ENCODE data around the gene SEMA5A. TPM values are rescaled to one million over a fixed set of nuclear protein-coding genes. Genes with fewer than 3 reads are reported as not detected.

The SEMA5A gene
- total and polyA plus RNA-seq, 2 of the 8 experiments (the other 6 are each of a cell fraction or from before 2014, with no cell fraction given): 5.3 to 8.9 TPM

GRCh38 chr5:9318031-9318430 is 227.8 kb downstream of the SEMA5A start:
- ChIA-PET CTCF (ENCODE audit: partially characterized antibody) (interaction anchor here (1.2 to 2.4 kb wide), 2 partner anchors 21 to 44 kb away, joined by 3 to 7 read pairs; no protein-coding TSS in a partner anchor), POLR2A (ENCODE audit: partially characterized antibody) (no interaction called here)
- DNase-seq (ENCODE audit: low read depth in 1 of 2, low spot score in 2 of 2) (no peak), FAIRE-seq (no peak)
- Histone ChIP-seq H3K23me2 (ENCODE audit: low read depth, low read length) (peaks cover 1% of the 10 kb centered on the region; the same call in 1 of the 2 replicates), H3K9me3 (ENCODE audit: insufficient read depth in 2 of 2, low read depth in 1 of 2, low read length in 1 of 2) (no peaks in the 10 kb centered on the region), H2BK20ac (ENCODE audit: low read length) (no peak overlapping the region), H4K8ac (ENCODE audit: extremely low read depth, insufficient read depth, low read length) (no peak overlapping the region), H4K5ac (ENCODE audit: insufficient read length, low read depth, low read length) (no peak overlapping the region), H3K4me1 (replicated peaks in 1 of 4; ENCODE audit: control insufficient read depth in 3 of 4, insufficient read depth in 4 of 4, low read length in 3 of 4) (no peaks in the 10 kb centered on the region), H3K27ac (ENCODE audit: low read depth, low read length) (no peak overlapping the region), H2BK12ac (ENCODE audit: low read depth, low read length) (no peak overlapping the region), H4K91ac (replicated peaks; ENCODE audit: insufficient read length, low read length) (no peak overlapping the region), H3K18ac (ENCODE audit: extremely low read depth, low read length) (no peak overlapping the region), H3K4ac (replicated peaks; ENCODE audit: insufficient read length, low read depth, low read length) (no peak overlapping the region), H2BK15ac (ENCODE audit: low read length) (no peak overlapping the region), H3K36me3 (ENCODE audit: control insufficient read depth in 2 of 4, insufficient read depth in 4 of 4, low read length in 3 of 4) (no peaks in the 10 kb centered on the region), H3K56ac (replicated peaks; ENCODE audit: insufficient read length, low read depth, low read length) (no peak overlapping the region), H3K4me2 (ENCODE audit: insufficient read depth in 1 of 2, low read depth in 2 of 2, low read length in 2 of 2) (no peak overlapping the region), H2BK120ac (replicated peaks; ENCODE audit: low read depth, low read length) (no peak overlapping the region), H3K14ac (ENCODE audit: insufficient read length) (no peak overlapping the region), H3K23ac (ENCODE audit: insufficient read length) (no peak overlapping the region), H2AFZ (ENCODE audit: low read length) (no peak overlapping the region), H3K9ac (replicated peaks in 1 of 4; ENCODE audit: extremely low read depth in 1 of 4, low read depth in 3 of 4, low read length in 3 of 4) (no peak overlapping the region), H2BK5ac (ENCODE audit: low read depth, low read length) (no peak overlapping the region), H3K27me3 (replicated peaks in 1 of 4; ENCODE audit: control insufficient read depth in 3 of 4, extremely low read depth in 1 of 4, insufficient read depth in 3 of 4, low read length in 3 of 4) (no peaks in the 10 kb centered on the region), H4K20me1 (replicated peaks in 1 of 2; ENCODE audit: control insufficient read depth in 1 of 2, insufficient read depth in 2 of 2, low read length in 2 of 2) (no peaks in the 10 kb centered on the region), H3K79me1 (ENCODE audit: low read depth, low read length) (no peaks in the 10 kb centered on the region), H2AK5ac (ENCODE audit: low read depth, low read length) (no peak overlapping the region), H3K4me3 (ENCODE audit: extremely low read depth in 1 of 4, insufficient read depth in 2 of 4, low read depth in 3 of 4, low read length in 4 of 4) (no peak overlapping the region), H3K79me2 (ENCODE audit: control insufficient read depth in 1 of 2, insufficient read depth in 2 of 2, low read length in 2 of 2) (no peaks in the 10 kb centered on the region)
- WGBS, 2 experiments (ENCODE audit: extremely low coverage in 1 of 2, insufficient coverage in 1 of 2, insufficient read length in 1 of 2, insufficient replicate concordance in 2 of 2, low coverage in 1 of 2, low lambda C conversion rate in 2 of 2, missing lambda C conversion rate in 1 of 2): 93% methylated on average over 6 of the region's 6 CpGs; no CpG with 5 or more reads in 1 of the 2 experiments
- TF ChIP-seq SP2 (IDR thresholded peaks at IDR 0.05; ENCODE audit: low read length) (no peak), GTF2F1 (IDR thresholded peaks at IDR 0.05; ENCODE audit: borderline replicate concordance, low read depth, low read length) (no peak), ZNF274 (IDR thresholded peaks at IDR 0.05; ENCODE audit: borderline replicate concordance, extremely low read depth, low read length) (no peak), SIRT6 (IDR thresholded peaks at IDR 0.05; ENCODE audit: low read length) (no peak), POU5F1 (IDR thresholded peaks at IDR 0.05; ENCODE audit: low read depth, low read length) (no peak), EZH2 (IDR thresholded peaks at IDR 0.05; ENCODE audit: low read depth, low read length, severe bottlenecking) (no peak), TAF1 (IDR thresholded peaks at IDR 0.05; ENCODE audit: low read depth, low read length) (no peak), NRF1 (IDR thresholded peaks at IDR 0.05; ENCODE audit: low read depth, low read length) (no peak), KDM1A (IDR thresholded peaks at IDR 0.05; ENCODE audit: borderline replicate concordance, low read length) (no peak), HDAC6 (IDR thresholded peaks at IDR 0.05; ENCODE audit: low read depth, low read length) (no peak), BACH1 (IDR thresholded peaks at IDR 0.05; ENCODE audit: low read length) (no peak)
- TF ChIP-seq, protein P1, sequence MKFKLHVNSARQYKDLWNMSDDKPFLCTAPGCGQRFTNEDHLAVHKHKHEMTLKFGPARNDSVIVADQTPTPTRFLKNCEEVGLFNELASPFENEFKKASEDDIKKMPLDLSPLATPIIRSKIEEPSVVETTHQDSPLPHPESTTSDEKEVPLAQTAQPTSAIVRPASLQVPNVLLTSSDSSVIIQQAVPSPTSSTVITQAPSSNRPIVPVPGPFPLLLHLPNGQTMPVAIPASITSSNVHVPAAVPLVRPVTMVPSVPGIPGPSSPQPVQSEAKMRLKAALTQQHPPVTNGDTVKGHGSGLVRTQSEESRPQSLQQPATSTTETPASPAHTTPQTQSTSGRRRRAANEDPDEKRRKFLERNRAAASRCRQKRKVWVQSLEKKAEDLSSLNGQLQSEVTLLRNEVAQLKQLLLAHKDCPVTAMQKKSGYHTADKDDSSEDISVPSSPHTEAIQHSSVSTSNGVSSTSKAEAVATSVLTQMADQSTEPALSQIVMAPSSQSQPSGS (IDR thresholded peaks at IDR 0.05; ENCODE audit: low read length): no peak
- TF ChIP-seq, protein P2, sequence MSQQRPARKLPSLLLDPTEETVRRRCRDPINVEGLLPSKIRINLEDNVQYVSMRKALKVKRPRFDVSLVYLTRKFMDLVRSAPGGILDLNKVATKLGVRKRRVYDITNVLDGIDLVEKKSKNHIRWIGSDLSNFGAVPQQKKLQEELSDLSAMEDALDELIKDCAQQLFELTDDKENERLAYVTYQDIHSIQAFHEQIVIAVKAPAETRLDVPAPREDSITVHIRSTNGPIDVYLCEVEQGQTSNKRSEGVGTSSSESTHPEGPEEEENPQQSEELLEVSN (IDR thresholded peaks at IDR 0.05): no peak

All from H1 (cell line).